ENCODE measurements around the gene ABRACL. TPM values are rescaled to one million over a fixed set of nuclear protein-coding genes. Genes with fewer than 3 reads are reported as not detected.
"Not testable (repeated sequence)": the region's sequence is repeated elsewhere in the genome, so short reads cannot be mapped to it uniquely, and the experiment has no call there.

Gene ABRACL
- total RNA-seq, 1 donor from 2014 or later = 71.6 TPM

GRCh38 chr6:139014945-139015344, 13.6 kb upstream of the ABRACL start:
- Mint-ChIP-seq H3K9me3 (ENCODE audit: low read depth) (no peaks in the 10 kb centered on the region), H3K27ac (no peak overlapping the region), H3K4me3 (ENCODE audit: low read depth) (no peak overlapping the region), H3K4me1 (ENCODE audit: low read depth) (peaks cover 17% of the 10 kb centered on the region), H3K27me3 (peaks cover 67% of the 10 kb centered on the region), H3K36me3 (ENCODE audit: insufficient read depth) (no peaks in the 10 kb centered on the region)
- TF ChIP-seq, protein P1, sequence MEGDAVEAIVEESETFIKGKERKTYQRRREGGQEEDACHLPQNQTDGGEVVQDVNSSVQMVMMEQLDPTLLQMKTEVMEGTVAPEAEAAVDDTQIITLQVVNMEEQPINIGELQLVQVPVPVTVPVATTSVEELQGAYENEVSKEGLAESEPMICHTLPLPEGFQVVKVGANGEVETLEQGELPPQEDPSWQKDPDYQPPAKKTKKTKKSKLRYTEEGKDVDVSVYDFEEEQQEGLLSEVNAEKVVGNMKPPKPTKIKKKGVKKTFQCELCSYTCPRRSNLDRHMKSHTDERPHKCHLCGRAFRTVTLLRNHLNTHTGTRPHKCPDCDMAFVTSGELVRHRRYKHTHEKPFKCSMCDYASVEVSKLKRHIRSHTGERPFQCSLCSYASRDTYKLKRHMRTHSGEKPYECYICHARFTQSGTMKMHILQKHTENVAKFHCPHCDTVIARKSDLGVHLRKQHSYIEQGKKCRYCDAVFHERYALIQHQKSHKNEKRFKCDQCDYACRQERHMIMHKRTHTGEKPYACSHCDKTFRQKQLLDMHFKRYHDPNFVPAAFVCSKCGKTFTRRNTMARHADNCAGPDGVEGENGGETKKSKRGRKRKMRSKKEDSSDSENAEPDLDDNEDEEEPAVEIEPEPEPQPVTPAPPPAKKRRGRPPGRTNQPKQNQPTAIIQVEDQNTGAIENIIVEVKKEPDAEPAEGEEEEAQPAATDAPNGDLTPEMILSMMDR (IDR thresholded peaks at IDR 0.05; ENCODE audit: unreplicated experiment) = no peak
- no peak for DNase-seq (ENCODE audit: low spot score, unreplicated experiment)

DNA sequence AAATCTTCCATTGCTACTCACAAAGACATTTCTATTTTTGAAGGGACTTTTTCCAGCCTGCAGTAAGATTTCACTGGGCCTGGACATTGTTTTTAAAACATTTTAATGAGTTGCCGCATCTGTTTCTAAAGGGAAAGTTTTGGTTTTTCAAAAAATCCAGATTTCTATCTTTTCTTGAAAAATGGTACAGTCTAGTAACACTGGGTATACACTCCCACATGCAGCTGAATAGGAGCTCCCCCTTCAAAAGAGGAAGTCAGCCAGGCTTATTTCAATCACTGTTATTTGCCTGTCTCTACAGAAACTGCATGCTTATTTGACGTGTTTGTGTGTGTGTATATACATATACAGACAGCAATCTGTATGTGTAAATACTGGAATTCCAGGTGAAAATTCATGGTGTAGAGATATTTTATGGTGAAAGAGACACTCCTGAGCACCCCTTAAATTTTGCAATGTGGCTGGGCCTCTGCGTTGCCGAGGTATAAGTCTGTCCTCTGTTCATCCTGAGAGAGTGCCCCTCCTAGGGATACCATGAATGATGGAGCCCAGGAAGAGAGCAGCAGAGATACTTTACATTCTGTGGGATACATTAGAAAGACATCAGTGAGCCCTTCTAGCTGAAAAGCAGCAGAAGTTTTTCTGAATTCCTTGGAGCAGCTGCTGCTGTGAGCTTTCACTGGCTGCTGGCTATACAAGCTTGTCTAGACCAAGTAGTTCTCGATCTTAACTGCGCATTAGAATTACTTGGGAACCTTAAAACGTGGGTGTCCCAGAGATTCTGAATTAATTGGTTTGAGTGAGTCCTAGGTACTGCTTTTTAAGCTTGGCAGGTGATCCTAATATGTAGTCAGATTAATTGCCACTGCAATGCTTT, 12.0 kb upstream of the ABRACL start:
- DNase-seq (ENCODE audit: low spot score, unreplicated experiment) = no peak
- Mint-ChIP-seq H3K4me3 (ENCODE audit: low read depth) (no peak overlapping the region), H3K27ac (no peak overlapping the region), H3K36me3 (ENCODE audit: insufficient read depth) (no peaks in the 10 kb centered on the region), H3K27me3 (peaks cover 77% of the 10 kb centered on the region), H3K9me3 (ENCODE audit: low read depth) (no peaks in the 10 kb centered on the region), H3K4me1 (ENCODE audit: low read depth) (peaks cover 12% of the 10 kb centered on the region)
- TF ChIP-seq, protein P1 (IDR thresholded peaks at IDR 0.05; ENCODE audit: unreplicated experiment) = no peak

DNA sequence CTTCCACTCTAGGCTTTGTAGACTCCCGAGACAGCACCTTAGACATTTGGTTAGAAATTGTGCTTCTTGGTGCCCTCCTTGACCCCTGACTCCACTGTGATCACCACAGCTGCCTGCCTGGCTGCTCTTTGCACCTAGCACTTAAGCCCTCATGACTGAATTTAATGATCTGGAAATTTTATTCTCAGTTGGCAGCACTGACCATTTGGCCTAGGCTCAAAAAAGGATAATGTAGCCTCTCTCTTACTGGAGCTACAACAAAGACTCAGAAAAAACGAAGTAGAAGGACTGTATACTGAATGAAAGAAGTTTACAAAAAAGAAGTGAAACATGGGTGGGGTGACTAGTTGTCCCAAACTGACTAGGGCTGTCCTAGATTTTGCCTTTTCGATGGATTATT, 11.3 kb upstream of the ABRACL start:
- no peaks in the 10 kb centered on the region for H3K36me3 Mint-ChIP-seq (ENCODE audit: insufficient read depth)
- no peaks in the 10 kb centered on the region for H3K9me3 Mint-ChIP-seq (ENCODE audit: low read depth)
- H3K27me3 Mint-ChIP-seq = peaks cover 75% of the 10 kb centered on the region
- TF ChIP-seq, protein P1 (IDR thresholded peaks at IDR 0.05; ENCODE audit: unreplicated experiment) = no peak
- DNase-seq (ENCODE audit: low spot score, unreplicated experiment) = no peak
- no peak overlapping the region for H3K27ac Mint-ChIP-seq
- peaks cover 12% of the 10 kb centered on the region for H3K4me1 Mint-ChIP-seq (ENCODE audit: low read depth)
- no peak overlapping the region for H3K4me3 Mint-ChIP-seq (ENCODE audit: low read depth)

GRCh38 chr6:139019722-139020121, 8.8 kb upstream of the ABRACL start:
- TF ChIP-seq, protein P1 (IDR thresholded peaks at IDR 0.05; ENCODE audit: unreplicated experiment) = no peak
- no peak for DNase-seq (ENCODE audit: low spot score, unreplicated experiment)
- no peaks in the 10 kb centered on the region for H3K36me3 Mint-ChIP-seq (ENCODE audit: insufficient read depth)
- H3K4me3 Mint-ChIP-seq (ENCODE audit: low read depth) = no peak overlapping the region
- peaks cover 68% of the 10 kb centered on the region for H3K27me3 Mint-ChIP-seq
- H3K27ac Mint-ChIP-seq = no peak overlapping the region
- peaks cover 6% of the 10 kb centered on the region for H3K4me1 Mint-ChIP-seq (ENCODE audit: low read depth)
- H3K9me3 Mint-ChIP-seq (ENCODE audit: low read depth) = no peaks in the 10 kb centered on the region

GRCh38 chr6:139020689-139021088, 7.9 kb upstream of the ABRACL start:
- no peaks in the 10 kb centered on the region for H3K36me3 Mint-ChIP-seq (ENCODE audit: insufficient read depth)
- no peak overlapping the region for H3K27ac Mint-ChIP-seq
- peaks cover 59% of the 10 kb centered on the region for H3K27me3 Mint-ChIP-seq
- H3K9me3 Mint-ChIP-seq (ENCODE audit: low read depth) = no peaks in the 10 kb centered on the region
- no peak for DNase-seq (ENCODE audit: low spot score, unreplicated experiment)
- TF ChIP-seq, protein P1 (IDR thresholded peaks at IDR 0.05; ENCODE audit: unreplicated experiment) = no peak
- H3K4me3 Mint-ChIP-seq (ENCODE audit: low read depth) = no peak overlapping the region
- peaks cover 6% of the 10 kb centered on the region for H3K4me1 Mint-ChIP-seq (ENCODE audit: low read depth)

GRCh38 chr6:139025416-139025815, 3.1 kb upstream of the ABRACL start:
- Mint-ChIP-seq H3K4me1 (ENCODE audit: low read depth) (peaks cover 13% of the 10 kb centered on the region), H3K27me3 (peaks cover 29% of the 10 kb centered on the region)
- DNase-seq (ENCODE audit: low spot score, unreplicated experiment); H3K36me3 Mint-ChIP-seq (ENCODE audit: insufficient read depth); H3K27ac Mint-ChIP-seq; H3K4me3 Mint-ChIP-seq (ENCODE audit: low read depth); H3K9me3 Mint-ChIP-seq (ENCODE audit: low read depth): not testable (repeated sequence)
